GM18517 (cell line): ENCODE results near the gene WDR47.
"Not testable (repeated sequence)": the region's sequence is repeated elsewhere in the genome, so short reads cannot be mapped to it uniquely, and the experiment has no call there.

Experiments used
- ATAC-seq: cut with Tn5 transposase; IDR thresholded peaks from one replicate; pipeline ENCODE4 v1.9.1; 2021; ENCODE audit warnings: mild to moderate bottlenecking, moderate library complexity; ENCODE audit not compliant: unreplicated experiment

WDR47 gene

DNA sequence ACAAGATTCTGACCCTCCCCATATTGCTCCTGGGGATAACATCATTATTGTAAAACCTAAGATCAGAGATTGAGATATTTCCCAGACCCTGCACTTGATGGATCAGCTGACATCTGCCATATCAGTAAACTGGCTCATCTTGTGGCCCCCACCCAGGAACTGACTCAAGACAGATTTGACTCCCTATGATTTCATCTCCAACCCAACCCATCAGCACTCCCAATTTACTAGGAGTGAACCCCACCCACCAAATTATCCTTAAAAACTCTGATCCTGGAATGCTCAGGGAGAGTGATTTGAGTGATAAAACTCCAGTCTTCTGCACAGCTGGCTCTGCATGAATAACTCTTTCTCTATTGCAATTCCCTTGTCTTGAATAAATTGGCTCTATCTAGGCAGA, 72.6 kb downstream of the WDR47 start:
- ATAC-seq, result no peak

DNA sequence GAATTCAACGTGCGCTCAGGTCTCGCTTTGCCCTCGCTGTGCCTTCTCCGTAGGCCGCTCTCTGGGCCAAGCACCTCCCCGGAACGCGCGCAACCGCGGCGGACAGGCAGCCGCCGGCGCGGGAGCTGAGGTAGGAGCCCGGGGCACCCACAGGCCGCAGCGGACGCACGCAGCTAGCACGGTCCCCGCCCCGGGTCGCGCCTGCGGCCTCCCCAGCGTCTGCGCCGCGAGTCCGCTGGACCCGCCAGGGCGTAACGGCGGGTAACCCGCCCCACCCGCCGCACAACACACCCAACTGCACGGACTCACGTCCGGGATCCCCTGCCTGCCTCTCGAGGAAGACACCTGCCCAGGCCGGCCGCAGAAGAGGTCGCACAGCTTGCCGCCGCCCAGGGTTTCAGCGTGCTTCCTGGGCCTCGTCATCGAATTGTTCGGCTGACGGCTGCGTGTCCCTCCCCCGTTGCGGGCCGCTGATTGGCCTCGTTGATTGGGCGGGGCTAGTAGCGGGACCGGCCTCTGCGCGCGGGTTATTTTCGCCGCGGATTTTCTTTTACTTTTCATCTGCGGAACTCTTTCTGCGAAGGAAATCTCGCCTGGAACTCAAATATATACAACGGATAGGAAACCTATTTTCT, 78.7 kb downstream of the WDR47 start, which contains the start of gene CLCC1:
Gene CLCC1, minus strand, starts transcription at position 433 of the 635 bp plus-strand sequence. CDS start 13,047 bp downstream, outside the sequence.
- peak; percentile 75 for ATAC-seq

DNA sequence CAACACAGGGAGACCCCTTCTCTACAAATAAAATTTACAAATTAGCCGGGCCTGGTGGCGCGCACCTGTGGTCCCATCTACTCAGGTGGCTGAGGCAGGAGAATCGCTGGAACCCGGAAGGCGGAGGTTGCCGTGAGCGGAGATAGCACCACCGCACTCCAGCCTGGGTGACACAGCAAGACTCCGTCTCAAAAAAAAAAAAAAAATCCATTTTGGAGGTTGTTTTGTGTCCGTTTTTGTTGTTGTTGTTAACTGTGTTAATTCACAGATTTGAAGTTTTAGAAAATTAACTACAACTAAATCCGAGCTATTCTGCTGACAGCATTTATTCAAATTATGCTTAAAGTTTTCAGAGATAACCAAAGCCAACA, 79.2 kb downstream of the WDR47 start:
- no peak for ATAC-seq

DNA sequence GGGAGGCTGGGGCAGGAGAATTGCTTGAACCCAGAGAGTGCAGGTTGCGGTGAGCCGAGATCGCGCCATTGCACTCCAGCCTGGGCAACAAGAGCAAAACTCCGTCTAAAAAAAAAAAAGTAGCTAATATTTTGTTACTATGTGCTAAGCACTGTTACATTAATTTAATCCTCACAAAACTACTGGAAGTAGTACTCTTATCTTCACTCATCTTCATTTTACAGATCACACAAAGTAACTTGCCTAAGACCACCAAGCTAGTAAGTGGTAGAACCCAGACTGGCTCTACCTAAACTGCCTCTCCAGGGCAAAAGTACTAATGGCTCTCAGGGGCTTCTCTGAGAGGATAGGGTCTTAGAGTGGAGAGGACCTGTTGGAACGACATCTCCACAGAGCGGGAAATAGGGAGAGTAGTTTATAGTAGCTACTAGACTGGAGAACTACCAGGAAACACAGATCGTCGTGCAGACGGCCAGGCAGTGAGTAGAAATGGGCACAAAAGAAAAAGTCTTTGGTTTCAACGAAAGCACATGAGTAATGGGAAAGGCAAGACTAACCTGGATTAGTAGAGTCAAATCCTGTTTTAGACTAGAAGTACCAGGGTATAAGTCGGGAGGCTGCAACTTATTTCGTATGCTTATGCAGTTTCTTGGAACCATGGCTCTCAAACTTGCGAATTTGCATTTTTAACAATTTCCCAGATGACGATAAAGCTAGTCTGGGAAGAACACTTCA, 80.0 kb downstream of the WDR47 start:
- no peak for ATAC-seq

DNA sequence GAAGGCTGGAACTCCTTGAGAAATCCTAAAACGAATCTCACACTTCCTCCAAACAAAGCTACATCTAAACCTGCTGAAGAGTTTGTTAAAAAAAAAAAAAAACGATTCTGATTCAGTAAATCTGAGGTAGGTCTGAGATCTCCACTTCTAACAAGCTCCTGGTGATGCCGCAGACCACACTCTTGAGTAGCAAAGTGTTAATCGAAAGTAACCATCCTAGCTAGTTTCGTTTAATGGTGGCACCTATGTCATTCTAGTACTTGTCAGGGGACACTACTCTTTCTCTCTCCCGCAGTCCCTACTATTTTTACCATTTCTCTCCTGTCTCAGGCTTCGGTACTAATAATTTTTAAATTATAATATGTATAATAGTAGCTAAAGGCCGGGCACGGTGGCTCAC, 80.7 kb downstream of the WDR47 start:
- peak; percentile 56 for ATAC-seq

DNA sequence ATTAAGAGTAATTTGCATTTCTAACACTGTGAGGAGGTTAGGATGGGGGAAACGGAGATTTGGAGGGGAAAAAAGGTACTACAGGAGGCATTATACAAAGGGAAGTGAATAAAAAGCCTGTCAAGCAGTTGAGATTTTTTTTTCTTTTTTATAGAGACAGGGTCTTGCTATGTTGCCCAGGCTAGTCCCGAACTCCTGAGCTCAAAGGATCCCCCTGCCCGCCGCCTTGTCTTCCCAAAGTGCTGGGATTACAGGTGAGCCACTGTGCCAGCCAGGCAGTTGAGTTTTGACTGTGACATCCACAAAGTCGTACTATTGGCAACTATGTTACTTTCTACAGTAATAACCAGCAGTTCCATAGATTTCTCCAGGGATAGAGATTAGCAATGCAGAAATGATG, 81.2 kb downstream of the WDR47 start:
- no peak for ATAC-seq

DNA sequence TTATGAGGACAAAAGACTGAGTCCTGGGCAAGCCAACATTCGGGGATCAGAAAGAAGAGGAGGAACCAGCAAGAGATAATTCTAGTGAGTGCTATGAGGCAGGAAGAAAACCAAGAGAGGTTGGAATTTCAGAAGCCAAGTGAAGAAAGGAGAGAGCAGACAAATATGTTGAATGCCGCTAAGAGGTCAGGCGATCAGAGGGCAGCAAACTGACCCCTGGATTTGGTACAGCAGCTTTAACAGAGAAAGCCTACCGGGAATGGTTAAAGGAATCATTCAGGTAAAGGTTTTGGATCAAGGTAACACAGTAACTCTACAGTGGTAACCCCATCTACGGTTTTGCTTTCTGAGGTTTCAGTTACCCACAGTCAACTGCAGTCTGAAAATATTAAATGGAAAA, 84.0 kb downstream of the WDR47 start:
- ATAC-seq, result no peak

DNA sequence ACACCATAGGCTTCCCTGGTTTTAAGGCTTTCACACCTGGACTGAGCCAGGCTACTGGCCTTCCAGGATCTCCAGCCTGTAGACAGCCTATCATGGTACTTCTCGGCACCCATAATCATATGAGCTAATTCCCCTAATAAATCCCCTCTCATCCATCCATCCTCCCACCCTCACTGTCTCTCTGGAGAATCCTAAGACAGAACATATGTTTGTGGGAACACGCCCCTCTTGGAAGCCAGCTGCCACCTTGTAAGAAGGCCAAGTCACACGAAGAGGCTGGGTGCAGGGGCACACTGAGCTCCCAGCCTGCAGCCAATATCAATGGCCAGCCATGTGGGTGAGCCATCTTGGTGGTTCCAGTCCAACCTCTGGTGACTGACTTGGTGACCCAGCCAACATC, 86.0 kb downstream of the WDR47 start:
- ATAC-seq, result no peak

DNA sequence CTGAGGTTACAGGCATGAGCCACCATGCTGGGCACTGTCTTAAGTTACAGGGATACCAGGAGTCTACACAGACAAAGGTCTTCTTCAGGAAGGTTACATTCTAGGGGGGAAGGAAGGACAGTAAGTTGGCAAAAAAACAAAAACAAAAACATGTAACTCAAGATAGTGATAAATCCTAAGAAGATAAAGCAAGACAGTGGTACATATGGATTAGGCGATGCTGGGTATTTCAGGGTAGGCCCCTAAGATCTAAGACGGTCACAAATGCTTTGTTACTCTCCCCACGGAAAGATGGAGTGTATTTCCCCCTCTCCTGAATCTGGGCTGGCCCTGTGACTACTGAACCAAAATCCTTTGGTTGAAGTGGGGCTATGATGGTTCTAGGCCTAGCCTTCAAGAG, 86.8 kb downstream of the WDR47 start:
- no peak for ATAC-seq

DNA sequence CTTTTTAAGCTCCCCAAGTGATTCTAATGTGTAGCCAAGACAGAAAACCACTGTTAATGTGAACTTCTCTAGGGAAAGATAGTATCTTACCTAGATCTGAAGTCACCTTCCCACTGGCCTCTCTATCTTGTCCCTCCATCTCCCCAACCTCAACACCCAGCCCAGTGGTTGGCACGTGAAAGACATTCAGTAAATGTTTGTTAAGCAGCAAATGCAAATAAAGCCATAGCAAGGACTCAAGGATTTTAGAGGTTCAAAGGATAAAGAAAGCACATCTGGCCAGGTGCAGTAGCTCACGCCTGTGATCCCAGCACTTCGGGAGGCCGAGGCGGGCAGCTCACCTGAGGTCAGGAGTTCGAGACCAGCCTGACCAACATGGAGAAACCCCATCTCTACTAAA, 88.5 kb downstream of the WDR47 start:
- no peak for ATAC-seq

DNA sequence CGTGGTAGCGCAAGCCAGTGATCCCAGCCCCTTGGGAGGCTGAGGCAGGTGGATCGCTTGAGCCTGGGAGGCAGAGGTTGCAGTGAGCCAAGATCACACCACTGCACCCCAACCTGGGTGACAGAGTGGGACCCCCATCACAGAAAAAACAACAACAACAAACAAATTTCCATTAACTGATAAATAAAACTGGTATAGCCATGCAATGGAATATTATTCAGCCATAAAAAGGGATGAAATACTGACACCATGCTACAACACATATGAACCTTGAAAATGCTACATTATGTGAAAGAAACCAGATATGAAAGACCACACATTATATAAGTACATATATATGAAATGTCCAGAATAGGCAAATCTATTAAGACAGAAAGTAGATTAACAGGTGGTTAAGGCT, 90.7 kb downstream of the WDR47 start:
- ATAC-seq, result no peak

DNA sequence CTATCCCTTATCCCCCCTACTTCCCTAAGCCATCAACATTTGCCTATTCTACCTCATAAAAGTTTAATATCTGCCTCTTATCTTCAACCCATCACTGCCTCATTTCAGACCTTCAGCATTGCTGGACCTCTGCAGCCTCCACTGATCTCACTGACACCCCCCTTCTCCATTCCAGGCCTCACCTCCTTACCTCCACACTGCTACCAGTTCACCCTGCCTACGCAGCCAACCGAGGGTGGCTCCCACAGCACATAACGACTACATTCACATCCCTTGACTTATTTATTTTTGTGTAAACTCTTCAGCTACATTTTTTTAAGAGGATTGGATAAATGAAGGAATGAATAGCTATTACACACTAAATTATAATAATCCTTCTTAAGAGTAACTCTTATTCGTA, 92.9 kb downstream of the WDR47 start:
- no peak for ATAC-seq

DNA sequence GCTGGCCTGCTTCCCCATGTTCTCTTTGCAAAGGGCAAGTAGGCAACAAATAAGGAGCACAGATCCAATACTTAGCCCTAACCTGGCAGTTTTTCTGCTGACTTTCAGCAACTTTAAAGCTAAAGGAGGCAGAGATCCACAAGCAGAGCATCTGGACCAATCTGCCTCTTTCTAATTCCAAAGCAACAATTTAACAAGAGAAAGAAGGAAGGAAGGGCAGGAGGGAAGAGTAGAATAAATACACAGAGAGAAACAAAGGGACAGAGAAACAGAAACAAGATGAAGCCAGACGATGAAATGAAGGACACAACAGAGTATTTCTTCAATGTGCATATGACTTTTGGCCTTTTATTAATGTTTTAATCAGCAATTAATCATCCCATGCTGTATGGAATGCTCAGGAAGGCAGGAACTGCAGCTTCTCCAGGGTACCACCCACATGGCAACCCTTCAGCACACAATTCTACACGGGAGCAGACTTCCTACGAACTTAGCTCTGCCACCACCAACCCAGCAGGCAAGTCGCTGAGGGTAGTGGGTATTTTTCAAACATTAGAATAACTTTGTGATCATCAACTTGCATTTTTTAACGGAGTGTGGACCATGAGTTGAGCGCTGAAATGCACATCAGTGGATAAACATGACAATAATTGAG, 93.9 kb downstream of the WDR47 start:
- ATAC-seq, result no peak

DNA sequence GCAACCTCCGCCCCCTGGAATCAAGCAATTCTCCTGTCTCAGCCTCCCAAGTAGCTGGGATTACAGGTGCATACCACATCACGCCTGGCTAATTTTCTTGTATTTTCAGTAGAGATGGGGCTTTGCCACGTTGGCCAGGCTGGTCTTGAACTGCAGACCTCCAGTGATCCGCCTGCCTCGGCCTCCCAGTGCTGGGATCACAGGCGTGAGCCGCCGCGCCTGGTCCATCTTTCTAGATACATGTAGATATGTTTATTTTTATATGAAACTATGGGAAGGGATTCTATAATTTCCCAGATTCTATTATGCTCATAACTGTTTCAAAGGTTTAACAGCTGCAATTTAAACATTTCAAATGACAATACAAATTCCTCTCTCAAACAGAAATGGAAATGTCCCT, 105.7 kb downstream of the WDR47 start:
- ATAC-seq, result no peak

DNA sequence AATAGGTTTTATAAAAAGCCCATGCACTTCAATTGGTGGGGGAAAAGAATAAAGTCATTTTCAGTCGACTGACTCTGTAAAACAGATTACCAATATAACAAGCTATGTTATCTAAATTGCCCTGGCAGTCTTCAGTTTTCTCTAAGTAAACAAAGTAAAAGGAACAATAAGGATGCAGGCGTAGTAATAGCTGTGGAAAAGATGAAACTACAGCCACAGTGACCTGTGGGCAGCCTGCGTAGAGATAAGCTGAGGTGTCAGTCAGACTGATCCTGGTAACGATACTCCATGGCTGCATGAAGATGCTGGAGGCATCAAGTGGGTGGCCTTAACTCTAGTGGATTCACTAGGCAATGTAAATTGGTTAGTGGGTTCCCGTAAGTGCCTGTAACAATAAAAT, 108.0 kb downstream of the WDR47 start:
- no peak for ATAC-seq

DNA sequence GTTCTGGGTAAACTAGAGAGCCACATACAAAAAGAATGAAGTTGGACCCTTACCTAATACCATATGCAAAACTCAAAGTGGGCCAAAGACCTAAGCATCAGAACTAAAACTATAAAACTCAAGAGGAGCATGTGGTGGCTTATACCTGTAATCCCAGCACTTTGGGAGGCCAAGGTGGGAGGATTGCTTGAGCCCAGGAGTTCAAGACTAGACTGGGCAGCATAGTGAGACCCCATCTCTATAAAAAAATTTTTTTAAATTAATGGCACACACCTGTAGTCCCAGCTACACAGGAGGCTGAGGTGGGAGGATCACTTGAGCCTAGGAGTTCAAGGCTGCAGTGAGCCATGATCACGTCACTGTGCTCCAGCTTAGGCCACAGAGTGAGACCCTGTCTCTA, 114.3 kb downstream of the WDR47 start:
- not testable (repeated sequence) for ATAC-seq

DNA sequence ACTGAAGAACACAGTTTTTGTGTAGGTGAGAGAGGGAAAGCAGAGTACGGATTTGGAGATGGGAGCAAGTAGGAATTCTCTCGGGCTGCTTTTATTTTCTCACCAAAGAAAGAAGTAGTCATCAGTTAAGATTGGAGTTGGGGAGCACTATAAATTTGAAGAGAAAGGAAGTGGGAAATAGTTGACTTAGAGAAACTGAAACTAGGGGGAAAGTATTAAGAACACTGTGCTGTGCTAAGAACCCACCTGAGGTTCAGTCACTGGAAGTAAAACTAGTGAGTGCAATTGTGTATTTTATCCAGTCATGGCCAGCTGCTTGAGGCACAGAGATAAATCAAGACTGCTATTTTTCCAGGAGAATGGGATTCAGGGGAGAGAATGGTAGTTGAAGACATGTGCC, 116.0 kb downstream of the WDR47 start:
- no peak for ATAC-seq
